ENCODE results near the gene ETV4. TPM values are rescaled to one million over a fixed set of nuclear protein-coding genes. Genes with fewer than 3 reads are reported as not detected.
A peak's percentile ranks its signal among the peaks of the same experiment; 100 is the strongest.

ETV4 gene
- total RNA-seq, 4 donors from 2014 or later = 1.1 to 9.0 (median 5.3) TPM

DNA sequence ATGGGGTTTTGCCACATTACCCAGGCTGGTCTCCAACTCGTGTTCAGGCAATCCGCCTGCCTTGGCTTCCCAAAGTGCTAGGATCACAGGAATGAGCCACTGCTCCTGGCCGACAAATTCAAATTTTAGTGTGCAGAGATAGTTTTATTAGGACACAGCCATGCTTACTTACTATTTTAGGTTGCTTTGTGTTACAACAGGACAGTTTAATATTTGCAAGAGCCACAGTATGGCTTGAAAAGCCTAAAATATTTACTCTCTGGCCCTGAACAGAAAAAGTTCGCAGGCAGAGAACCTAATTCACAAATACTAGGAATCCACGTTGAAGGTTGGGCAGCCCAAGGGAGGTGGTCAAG, 12.6 kb upstream of the ETV4 start:
- H3K4me1 ChIP-seq = peaks cover 0 to 8% of the 10 kb centered on the region in 2 donors
- TF ChIP-seq, protein P1, sequence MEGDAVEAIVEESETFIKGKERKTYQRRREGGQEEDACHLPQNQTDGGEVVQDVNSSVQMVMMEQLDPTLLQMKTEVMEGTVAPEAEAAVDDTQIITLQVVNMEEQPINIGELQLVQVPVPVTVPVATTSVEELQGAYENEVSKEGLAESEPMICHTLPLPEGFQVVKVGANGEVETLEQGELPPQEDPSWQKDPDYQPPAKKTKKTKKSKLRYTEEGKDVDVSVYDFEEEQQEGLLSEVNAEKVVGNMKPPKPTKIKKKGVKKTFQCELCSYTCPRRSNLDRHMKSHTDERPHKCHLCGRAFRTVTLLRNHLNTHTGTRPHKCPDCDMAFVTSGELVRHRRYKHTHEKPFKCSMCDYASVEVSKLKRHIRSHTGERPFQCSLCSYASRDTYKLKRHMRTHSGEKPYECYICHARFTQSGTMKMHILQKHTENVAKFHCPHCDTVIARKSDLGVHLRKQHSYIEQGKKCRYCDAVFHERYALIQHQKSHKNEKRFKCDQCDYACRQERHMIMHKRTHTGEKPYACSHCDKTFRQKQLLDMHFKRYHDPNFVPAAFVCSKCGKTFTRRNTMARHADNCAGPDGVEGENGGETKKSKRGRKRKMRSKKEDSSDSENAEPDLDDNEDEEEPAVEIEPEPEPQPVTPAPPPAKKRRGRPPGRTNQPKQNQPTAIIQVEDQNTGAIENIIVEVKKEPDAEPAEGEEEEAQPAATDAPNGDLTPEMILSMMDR (IDR thresholded peaks at IDR 0.05) = no peak
- TF ChIP-seq POLR2A (IDR thresholded peaks at IDR 0.05) = no peak
- no peaks in the 10 kb centered on the region for H3K27me3 ChIP-seq
- peak in 1 of 2 donors; percentile 10 for DNase-seq
- no peaks in the 10 kb centered on the region for H3K9me3 ChIP-seq
- intact Hi-C loops (cut with DNase I) = no loop called here
- 64 to 68% methylated on average over 5 of the region's 5 CpGs for WGBS, 2 donors
- H3K4me3 ChIP-seq (replicated peaks in 1 of 3) = no peak overlapping the region
- no peak overlapping the region for H3K27ac ChIP-seq
- H3K36me3 ChIP-seq = no peaks in the 10 kb centered on the region

DNA sequence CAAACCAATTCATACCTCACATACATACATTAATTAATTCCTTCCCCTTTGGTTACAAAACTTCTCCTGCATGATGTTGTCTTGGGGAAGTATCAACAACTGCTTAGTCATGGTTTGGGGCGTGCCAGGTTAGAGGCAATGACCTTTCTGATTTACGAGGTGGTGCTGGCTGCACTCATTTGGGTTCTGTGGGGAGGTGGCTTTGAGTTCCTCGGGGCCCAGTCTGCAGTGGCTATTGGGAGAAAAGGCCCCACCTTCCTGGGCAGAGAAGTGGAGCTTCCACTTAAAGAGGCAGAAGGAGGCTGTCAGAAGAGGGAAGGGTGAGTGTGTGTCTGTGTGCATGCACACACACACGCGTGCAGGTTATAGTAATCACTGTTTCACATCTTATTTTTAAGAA, 10.2 kb upstream of the ETV4 start:
- 36 to 42% methylated on average over 5 of the region's 5 CpGs for WGBS, 2 donors
- intact Hi-C loops (cut with DNase I) = no loop called here
- peaks cover 0 to 8% of the 10 kb centered on the region in 2 donors for H3K4me1 ChIP-seq
- H3K27ac ChIP-seq = no peak overlapping the region
- H3K36me3 ChIP-seq = no peaks in the 10 kb centered on the region
- no peak for TF ChIP-seq POLR2A (IDR thresholded peaks at IDR 0.05)
- TF ChIP-seq, protein P1 (IDR thresholded peaks at IDR 0.05) = no peak
- no peaks in the 10 kb centered on the region for H3K9me3 ChIP-seq
- DNase-seq = peak; percentile 33 to 52
- H3K4me3 ChIP-seq (replicated peaks in 1 of 3) = no peak overlapping the region
- no peaks in the 10 kb centered on the region for H3K27me3 ChIP-seq

DNA sequence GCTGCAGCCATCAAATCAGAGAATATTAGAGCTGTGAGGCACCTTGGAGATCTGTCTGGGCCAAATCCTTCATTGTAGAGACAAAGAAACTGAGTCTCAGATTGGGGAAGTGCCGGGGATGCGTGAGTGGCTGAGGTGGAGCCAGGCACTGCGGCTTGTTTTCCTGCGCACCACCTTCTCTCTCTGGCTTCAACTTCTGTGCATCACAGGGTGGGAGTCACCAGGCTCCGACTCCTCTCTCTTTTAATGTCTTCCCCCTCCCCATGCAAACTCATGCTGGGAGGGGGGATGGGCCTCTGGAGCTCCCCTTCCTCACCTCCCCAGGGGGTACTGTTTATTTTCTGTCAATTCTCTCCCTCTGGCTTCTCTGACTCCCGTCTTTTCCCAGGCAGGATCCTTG, 8.7 kb upstream of the ETV4 start:
- H3K4me3 ChIP-seq (replicated peaks in 1 of 3) = no peak overlapping the region
- H3K9me3 ChIP-seq = no peaks in the 10 kb centered on the region
- peaks cover 0 to 8% of the 10 kb centered on the region in 2 donors for H3K4me1 ChIP-seq
- WGBS, 2 donors = 74 to 75% methylated on average over 6 of the region's 6 CpGs
- TF ChIP-seq, protein P1 (IDR thresholded peaks at IDR 0.05) = no peak
- TF ChIP-seq POLR2A (IDR thresholded peaks at IDR 0.05) = no peak
- no peaks in the 10 kb centered on the region for H3K27me3 ChIP-seq
- intact Hi-C loops (cut with DNase I) = no loop called here
- no peak for DNase-seq
- H3K27ac ChIP-seq = no peak overlapping the region
- no peaks in the 10 kb centered on the region for H3K36me3 ChIP-seq

DNA sequence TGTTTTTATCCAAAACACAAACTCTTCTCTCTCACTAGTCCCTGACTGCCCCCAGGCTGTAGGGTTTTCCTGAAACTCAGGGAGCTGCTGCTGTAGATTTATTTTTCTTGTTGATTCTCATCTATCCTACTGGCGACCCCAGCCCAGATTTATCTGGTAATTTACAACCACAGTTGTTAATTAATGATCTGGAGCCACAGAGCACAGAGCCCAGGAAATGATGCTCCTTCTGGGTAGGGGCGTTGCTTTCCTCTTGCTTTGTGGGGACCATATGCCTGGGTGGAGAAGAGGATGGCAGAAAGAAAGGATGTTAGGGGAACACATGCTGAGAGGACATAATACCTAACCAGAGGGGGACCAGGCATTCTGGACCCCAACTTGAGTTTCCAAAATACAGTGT, 7.4 kb upstream of the ETV4 start:
- H3K27me3 ChIP-seq = no peaks in the 10 kb centered on the region
- H3K4me3 ChIP-seq (replicated peaks in 1 of 3) = no peak overlapping the region
- no peak for DNase-seq
- WGBS, 2 donors = 43 to 50% methylated on average over 2 of the region's 2 CpGs
- peaks cover 0 to 8% of the 10 kb centered on the region in 2 donors for H3K4me1 ChIP-seq
- H3K9me3 ChIP-seq = no peaks in the 10 kb centered on the region
- no peak overlapping the region for H3K27ac ChIP-seq
- intact Hi-C loops (cut with DNase I) = no loop called here
- no peaks in the 10 kb centered on the region for H3K36me3 ChIP-seq
- TF ChIP-seq, protein P1 (IDR thresholded peaks at IDR 0.05) = no peak
- no peak for TF ChIP-seq POLR2A (IDR thresholded peaks at IDR 0.05)

DNA sequence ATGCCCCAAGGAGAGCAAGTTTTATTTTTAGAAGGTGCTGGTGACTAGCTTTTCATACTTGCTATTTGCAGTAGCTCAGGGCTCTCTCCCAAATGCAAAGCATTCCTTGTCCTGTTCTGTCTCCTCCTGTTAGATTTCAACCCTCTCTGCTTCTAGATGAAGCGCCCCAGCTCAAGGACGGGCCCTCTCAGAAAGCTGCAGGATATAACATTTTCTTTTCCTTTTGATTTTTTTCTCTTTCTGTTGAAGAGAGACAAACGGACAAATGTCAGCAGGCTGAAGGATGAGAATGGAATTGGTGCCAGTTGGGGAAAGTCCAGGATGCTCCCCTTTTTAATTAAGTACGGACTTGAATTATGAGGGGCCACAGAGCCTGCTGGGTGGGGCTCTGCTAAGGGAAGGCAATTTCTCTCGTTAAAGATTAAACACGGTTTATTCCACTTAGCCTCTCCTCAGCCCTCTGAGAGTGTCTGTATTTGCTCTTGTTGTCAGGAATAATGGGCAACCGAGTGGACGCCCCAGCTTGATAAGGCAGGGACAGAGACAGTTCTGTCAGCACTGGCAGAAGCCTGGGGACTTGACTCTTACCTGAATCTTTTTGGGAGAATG, 6.2 kb upstream of the ETV4 start:
- Histone ChIP-seq H3K36me3 (no peaks in the 10 kb centered on the region), H3K4me3 (replicated peaks in 1 of 3) (no peak overlapping the region), H3K27me3 (no peaks in the 10 kb centered on the region), H3K27ac (no peak overlapping the region), H3K9me3 (no peaks in the 10 kb centered on the region), H3K4me1 (peaks cover 0 to 8% of the 10 kb centered on the region in 2 donors)
- TF ChIP-seq, protein P1 (IDR thresholded peaks at IDR 0.05) = no peak
- TF ChIP-seq POLR2A (IDR thresholded peaks at IDR 0.05) = no peak
- 56 to 59% methylated on average over 8 of the region's 8 CpGs for WGBS, 2 donors
- intact Hi-C loops (cut with DNase I) = no loop called here
- DNase-seq = no peak

Data from thyroid gland (tissue), 4 donors.